ENCODE results near the gene CRB3. TPM values are rescaled to one million over a fixed set of nuclear protein-coding genes. Genes with fewer than 3 reads are reported as not detected.
A peak's percentile ranks its signal among the peaks of the same experiment; 100 is the strongest.

CRB3 gene
- total and polyA plus RNA-seq, 8 donors, result 14.9 to 78.8 (median 17.9) TPM

DNA sequence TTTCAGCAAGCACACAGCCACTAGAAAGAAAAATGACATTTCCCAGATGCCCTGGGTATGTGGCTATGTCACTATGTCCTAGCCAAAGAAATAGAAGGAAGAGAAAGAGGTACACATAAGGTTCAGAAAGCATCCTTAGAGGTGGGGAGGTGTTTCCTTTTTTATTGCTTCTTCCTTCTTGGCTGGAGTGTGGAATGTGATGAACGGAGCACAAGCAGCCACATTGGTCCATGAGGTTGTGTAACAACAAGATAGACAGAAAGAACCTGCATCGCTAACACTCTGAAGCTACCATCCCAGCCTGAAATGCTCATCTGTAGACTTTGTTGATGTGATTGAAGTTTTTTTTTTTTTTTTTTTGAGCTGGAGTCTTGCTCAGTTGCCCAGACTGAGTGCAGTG is 11.2 kb upstream of the CRB3 start:
- Histone ChIP-seq H3K9me3 (peaks cover 0 to 17% of the 10 kb centered on the region in 2 donors), H3K4me1 (no peaks in the 10 kb centered on the region), H3K27ac (no peak overlapping the region), H3K36me3 (peaks cover 0 to 40% of the 10 kb centered on the region in 2 donors), H3K4me3 (no peak overlapping the region), H3K27me3 (peaks cover 0 to 2% of the 10 kb centered on the region in 2 donors)
- intact Hi-C loops (cut with DNase I), result no loop called here
- DNase-seq (no peak), ATAC-seq (no peak)
- TF ChIP-seq, protein P1, sequence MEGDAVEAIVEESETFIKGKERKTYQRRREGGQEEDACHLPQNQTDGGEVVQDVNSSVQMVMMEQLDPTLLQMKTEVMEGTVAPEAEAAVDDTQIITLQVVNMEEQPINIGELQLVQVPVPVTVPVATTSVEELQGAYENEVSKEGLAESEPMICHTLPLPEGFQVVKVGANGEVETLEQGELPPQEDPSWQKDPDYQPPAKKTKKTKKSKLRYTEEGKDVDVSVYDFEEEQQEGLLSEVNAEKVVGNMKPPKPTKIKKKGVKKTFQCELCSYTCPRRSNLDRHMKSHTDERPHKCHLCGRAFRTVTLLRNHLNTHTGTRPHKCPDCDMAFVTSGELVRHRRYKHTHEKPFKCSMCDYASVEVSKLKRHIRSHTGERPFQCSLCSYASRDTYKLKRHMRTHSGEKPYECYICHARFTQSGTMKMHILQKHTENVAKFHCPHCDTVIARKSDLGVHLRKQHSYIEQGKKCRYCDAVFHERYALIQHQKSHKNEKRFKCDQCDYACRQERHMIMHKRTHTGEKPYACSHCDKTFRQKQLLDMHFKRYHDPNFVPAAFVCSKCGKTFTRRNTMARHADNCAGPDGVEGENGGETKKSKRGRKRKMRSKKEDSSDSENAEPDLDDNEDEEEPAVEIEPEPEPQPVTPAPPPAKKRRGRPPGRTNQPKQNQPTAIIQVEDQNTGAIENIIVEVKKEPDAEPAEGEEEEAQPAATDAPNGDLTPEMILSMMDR (IDR thresholded peaks at IDR 0.05), result no peak

DNA sequence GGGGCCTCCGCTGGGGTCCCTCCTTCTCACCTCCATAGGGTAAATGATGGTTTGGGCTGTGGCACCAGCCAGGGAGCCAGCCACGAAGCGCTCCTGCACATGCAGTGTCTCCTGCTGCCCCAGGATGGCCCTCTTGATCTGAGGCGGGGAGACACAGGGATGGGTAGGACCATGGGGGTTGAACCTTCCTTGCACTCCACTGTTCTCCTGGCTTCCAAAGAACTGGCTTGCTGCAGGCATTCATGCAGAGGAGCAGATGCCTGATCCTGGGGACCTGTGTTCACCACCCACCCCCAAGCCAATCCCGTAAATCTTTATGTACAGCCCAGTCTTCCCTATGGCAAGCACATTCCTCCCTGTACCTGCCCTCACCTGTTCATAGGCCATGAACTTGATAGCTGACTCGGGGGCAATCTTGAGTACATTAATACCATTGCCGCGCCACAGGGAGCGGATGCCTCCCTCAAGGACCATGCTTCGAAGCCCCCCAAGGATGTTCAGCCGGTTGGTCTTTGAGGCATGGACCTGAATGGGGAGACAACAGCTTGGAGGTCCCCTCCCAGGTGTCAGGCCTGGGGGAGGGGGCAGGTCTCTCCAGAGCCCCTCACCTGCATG is 10.0 kb upstream of the CRB3 start:
- DNase-seq (no peak), ATAC-seq (no peak)
- Histone ChIP-seq H3K4me3 (no peak overlapping the region), H3K27me3 (peaks cover 0 to 11% of the 10 kb centered on the region in 2 donors), H3K4me1 (peaks cover 0 to under 1% of the 10 kb centered on the region in 2 donors), H3K9me3 (peaks cover 0 to 17% of the 10 kb centered on the region in 2 donors), H3K36me3 (peaks cover 0 to 40% of the 10 kb centered on the region in 2 donors), H3K27ac (no peak overlapping the region)
- intact Hi-C loops (cut with DNase I), result no loop called here
- TF ChIP-seq, protein P1 (IDR thresholded peaks at IDR 0.05), result no peak

DNA sequence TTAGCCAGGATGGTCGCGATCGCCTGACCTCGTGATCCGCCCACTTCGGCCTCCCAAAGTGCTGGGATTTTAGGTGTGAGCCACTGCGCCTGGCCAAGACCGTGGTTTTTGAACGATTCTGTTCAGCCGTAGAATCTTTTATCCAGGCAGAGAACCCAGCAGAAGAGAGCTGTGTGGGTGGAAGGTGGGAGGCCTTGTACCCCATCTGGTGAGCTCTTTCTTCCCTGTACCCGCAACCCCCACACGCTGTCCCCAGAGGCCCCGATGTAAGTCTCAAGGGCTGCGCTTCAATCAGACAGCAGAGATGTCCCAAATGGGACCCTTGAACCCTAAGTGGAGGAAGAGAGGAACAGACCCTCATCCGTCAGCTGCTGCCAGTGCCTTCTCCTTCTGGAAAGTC is 8.1 kb upstream of the CRB3 start:
- Histone ChIP-seq H3K27ac (no peak overlapping the region), H3K4me3 (no peak overlapping the region), H3K4me1 (peaks cover 0 to 18% of the 10 kb centered on the region in 2 donors), H3K27me3 (peaks cover 0 to 20% of the 10 kb centered on the region in 2 donors), H3K36me3 (peaks cover 0 to 40% of the 10 kb centered on the region in 2 donors), H3K9me3 (peaks cover 0 to 17% of the 10 kb centered on the region in 2 donors)
- DNase-seq (no peak), ATAC-seq (no peak)
- intact Hi-C loops (cut with DNase I), result no loop called here
- TF ChIP-seq, protein P1 (IDR thresholded peaks at IDR 0.05), result no peak

DNA sequence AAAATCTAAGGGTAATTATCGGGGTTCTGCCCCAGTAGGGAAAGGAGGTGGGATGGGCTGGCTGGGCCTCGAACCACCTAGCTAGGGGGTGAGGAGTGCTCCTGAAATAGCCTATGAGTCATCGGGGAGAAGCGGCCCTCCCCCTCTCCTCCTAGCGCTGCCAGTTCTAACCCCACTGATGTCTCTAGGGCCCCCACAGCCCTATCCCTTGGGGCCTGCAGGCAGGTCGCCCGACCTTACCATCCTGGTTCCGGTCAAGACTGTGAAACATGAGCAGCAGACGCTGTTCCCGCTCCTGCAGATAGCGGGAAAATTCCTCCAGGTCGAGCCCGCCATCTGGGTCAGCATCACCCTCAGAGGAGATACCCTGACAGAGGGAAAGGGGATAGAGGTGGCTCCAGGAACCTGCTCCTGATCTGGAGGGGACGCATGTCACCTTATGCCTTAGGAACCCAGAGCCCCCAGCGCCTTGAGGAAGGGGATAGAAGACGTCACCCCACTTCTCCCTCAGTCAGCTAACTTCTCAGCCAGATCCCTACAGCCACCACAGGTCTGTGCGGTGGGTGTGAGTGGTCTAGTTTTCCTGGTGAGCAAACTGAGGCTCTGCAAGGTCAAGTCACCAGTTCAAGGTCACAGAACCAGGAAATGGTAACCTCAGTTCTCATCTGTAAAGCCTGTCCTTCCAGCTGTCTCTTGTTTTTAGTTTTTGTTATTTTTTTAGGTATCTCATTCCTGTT is 5.9 kb upstream of the CRB3 start:
- H3K27ac ChIP-seq, result no peak overlapping the region
- peak overlapping the region in 1 of 2 donors; percentile 62 for H3K4me3 ChIP-seq
- peaks cover 0 to 25% of the 10 kb centered on the region in 2 donors for H3K36me3 ChIP-seq
- H3K9me3 ChIP-seq, result peaks cover 0 to 17% of the 10 kb centered on the region in 2 donors
- DNase-seq (no peak), ATAC-seq (no peak)
- TF ChIP-seq, protein P1 (IDR thresholded peaks at IDR 0.05), result no peak
- H3K4me1 ChIP-seq, result peaks cover 0 to 18% of the 10 kb centered on the region in 2 donors
- intact Hi-C loops (cut with DNase I), result no loop called here
- H3K27me3 ChIP-seq, result peaks cover 0 to 25% of the 10 kb centered on the region in 2 donors

DNA sequence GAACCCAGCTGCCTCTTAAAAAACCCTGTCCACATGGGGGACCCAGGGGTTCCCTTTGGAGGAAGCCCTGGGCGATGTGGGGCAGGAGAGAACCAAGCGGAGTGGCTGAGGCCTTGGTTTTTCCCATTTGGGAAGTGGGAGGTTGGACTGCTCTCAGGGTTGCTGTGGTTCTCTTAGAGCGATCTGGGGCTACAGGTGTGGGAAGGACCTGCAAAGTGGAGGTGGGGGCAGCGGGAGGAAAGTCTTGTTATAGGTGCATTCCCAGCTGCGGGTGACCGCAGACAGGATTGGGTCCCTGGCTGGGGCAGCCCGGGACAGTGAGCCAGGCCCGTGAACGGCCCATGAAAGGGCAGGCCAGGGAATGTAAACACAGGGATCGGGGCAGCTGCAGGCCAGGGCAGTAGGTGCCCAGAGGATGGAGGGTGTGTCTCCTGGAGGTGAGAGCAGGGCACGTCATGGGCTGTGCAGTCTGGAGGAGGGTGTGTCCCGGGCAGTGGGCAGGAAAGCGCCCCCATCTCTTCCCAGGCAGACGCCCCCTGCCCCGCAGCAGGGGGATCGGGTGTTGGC is 5.3 kb upstream of the CRB3 start:
- peak overlapping the region; percentile 62 to 88 for H3K4me3 ChIP-seq
- intact Hi-C loops (cut with DNase I), result no loop called here
- H3K27ac ChIP-seq, result peak overlapping the region; percentile 83 to 84
- peaks cover 0 to 20% of the 10 kb centered on the region in 2 donors for H3K4me1 ChIP-seq
- ATAC-seq (peak; percentile 19), DNase-seq (peak in 1 of 4 donors; percentile 40)
- H3K27me3 ChIP-seq, result peaks cover 4 to 31% of the 10 kb centered on the region in 2 donors
- TF ChIP-seq, protein P1 (IDR thresholded peaks at IDR 0.05), result no peak
- H3K9me3 ChIP-seq, result peaks cover 0 to 10% of the 10 kb centered on the region in 2 donors
- H3K36me3 ChIP-seq, result peaks cover 0 to 20% of the 10 kb centered on the region in 2 donors

Measured in left lung (tissue), 10 donors.